Tibial nerve (tissue), 4 donors: ENCODE measurements around the gene LEP. TPM values are rescaled to one million over a fixed set of nuclear protein-coding genes. Genes with fewer than 3 reads are reported as not detected.
"Not testable (repeated sequence)": the region's sequence is repeated elsewhere in the genome, so short reads cannot be mapped to it uniquely, and the experiment has no call there.

Experiments used
- DNase-seq, 2 donors: peaks; one replicate each; pipeline ENCODE4 v3.0.0-alpha.2; 2019; ENCODE audit warnings: low spot score in 2 of 2
- H3K27ac ChIP-seq, 4 donors: fragments of 200-600 bp; sonication (generic) in 3 of 4; one replicate each; pipeline ENCODE4 v1.5.1; 2017 to 2019; ENCODE audit warnings: mild to moderate bottlenecking in 1 of 4
- H3K27me3 ChIP-seq, 2 donors: fragments of 200-600 bp; sonication (generic) in 1 of 2; one replicate each; pipeline versions ENCODE4 v1.5.1 to v1.6.0; 2017 to 2019
- H3K36me3 ChIP-seq, 3 donors: fragments of 200-600 bp; sonication (generic); one replicate each; pipeline ENCODE4 v1.5.1; 2018 to 2019
- H3K4me1 ChIP-seq, 4 donors: fragments of 200-600 bp; sonication (generic) in 3 of 4; one replicate each; pipeline ENCODE4 v1.5.1; 2017 to 2019
- H3K4me3 ChIP-seq, 4 donors: fragments of 200-600 bp; sonication (generic) in 3 of 4; one replicate each; pipeline ENCODE4 v1.5.1; 2017 to 2019; ENCODE audit warnings: mild to moderate bottlenecking in 1 of 4, moderate library complexity in 1 of 4
- H3K9me3 ChIP-seq, 4 donors: fragments of 200-600 bp; sonication (generic) in 3 of 4; one replicate each; pipeline ENCODE4 v1.5.1; 2017 to 2019
- EP300 ChIP-seq, 2 donors: sonication (generic); formaldehyde crosslinking; IDR thresholded peaks; one replicate each; pipeline ENCODE4 v1.6.1; 2017; ENCODE audit warnings: antibody characterized with exemption in 2 of 2, mild to moderate bottlenecking in 1 of 2
- POLR2A ChIP-seq, 2 donors: fragments of 450-650 bp; IDR thresholded peaks; one replicate each; pipeline ENCODE4 v1.6.1; 2017; ENCODE audit warnings: antibody characterized with exemption in 2 of 2, mild to moderate bottlenecking in 2 of 2, moderate library complexity in 2 of 2
- WGBS, 2 donors: methylation state at CpG; one replicate each; pipeline ENCODE4 v1.1.5; 2018; 5-methylcytosine and 5-hydroxymethylcytosine counted together
- total RNA-seq, 4 donors: library from RNA; depleted of rRNA; stranded (reverse); fragments of >200 nt; gene quantifications; one replicate each; pipeline ENCODE4 v1.1.0, GENCODE V29; 2016
- TF ChIP-seq, protein P1 (sequence below), 5 experiments: fragments of 200-600 bp in 3 of 5; fragments of 450-650 bp in 2 of 5; sonication (generic) in 3 of 5; IDR thresholded peaks; one replicate each; pipeline ENCODE4 v1.5.1; 2016 to 2019; ENCODE audit warnings: antibody characterized with exemption in 5 of 5, mild to moderate bottlenecking in 3 of 5, moderate library complexity in 2 of 5

The LEP gene
- total RNA-seq, 4 donors from 2014 or later: 15.9 to 70.7 (median 40.5) TPM

GRCh38 chr7:128236924-128237586 is 4.0 kb upstream of the LEP start:
- H3K4me1 ChIP-seq: no peaks in the 10 kb centered on the region
- no peak for TF ChIP-seq EP300 (IDR thresholded peaks at IDR 0.05)
- no peak for TF ChIP-seq POLR2A (IDR thresholded peaks at IDR 0.05)
- TF ChIP-seq, protein P1, sequence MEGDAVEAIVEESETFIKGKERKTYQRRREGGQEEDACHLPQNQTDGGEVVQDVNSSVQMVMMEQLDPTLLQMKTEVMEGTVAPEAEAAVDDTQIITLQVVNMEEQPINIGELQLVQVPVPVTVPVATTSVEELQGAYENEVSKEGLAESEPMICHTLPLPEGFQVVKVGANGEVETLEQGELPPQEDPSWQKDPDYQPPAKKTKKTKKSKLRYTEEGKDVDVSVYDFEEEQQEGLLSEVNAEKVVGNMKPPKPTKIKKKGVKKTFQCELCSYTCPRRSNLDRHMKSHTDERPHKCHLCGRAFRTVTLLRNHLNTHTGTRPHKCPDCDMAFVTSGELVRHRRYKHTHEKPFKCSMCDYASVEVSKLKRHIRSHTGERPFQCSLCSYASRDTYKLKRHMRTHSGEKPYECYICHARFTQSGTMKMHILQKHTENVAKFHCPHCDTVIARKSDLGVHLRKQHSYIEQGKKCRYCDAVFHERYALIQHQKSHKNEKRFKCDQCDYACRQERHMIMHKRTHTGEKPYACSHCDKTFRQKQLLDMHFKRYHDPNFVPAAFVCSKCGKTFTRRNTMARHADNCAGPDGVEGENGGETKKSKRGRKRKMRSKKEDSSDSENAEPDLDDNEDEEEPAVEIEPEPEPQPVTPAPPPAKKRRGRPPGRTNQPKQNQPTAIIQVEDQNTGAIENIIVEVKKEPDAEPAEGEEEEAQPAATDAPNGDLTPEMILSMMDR (IDR thresholded peaks at IDR 0.05): no peak
- H3K27ac ChIP-seq: no peak overlapping the region
- no peak for DNase-seq
- peaks cover 0 to 23% of the 10 kb centered on the region in 2 donors for H3K27me3 ChIP-seq
- H3K36me3 ChIP-seq: no peaks in the 10 kb centered on the region
- H3K4me3 ChIP-seq: no peak overlapping the region
- WGBS, 2 donors: 44 to 67% methylated on average over 1 of the region's 1 CpG
- peaks cover 0 to 28% (median 0%) of the 10 kb centered on the region in 4 donors for H3K9me3 ChIP-seq

DNA sequence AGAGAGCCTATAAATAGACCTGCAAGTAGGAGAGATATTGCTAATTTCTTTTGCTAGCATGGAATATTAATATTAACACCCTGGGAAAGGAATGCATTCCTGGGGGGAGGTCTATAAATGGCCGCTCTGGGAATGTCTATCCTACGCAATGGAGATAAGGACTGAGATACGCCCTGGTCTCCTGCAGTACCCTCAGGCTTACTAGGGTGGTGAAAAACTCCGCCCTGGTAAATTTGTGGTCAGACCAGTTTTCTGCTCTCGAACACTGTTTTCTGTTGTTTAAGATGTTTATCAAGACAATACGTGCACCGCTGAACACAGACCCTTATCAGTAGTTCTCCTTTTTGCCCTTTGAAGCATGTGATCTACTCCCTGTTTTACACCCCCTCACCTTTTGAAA is 1.9 kb upstream of the LEP start:
- Histone ChIP-seq H3K9me3 (peaks cover 0 to 28% (median 0%) of the 10 kb centered on the region in 4 donors), H3K27me3 (peaks cover 0 to 32% of the 10 kb centered on the region in 2 donors)
- not testable (repeated sequence) for H3K36me3 ChIP-seq, H3K4me3 ChIP-seq, DNase-seq, H3K4me1 ChIP-seq, H3K27ac ChIP-seq
- WGBS, 2 donors: 81 to 82% methylated on average over 7 of the region's 7 CpGs

DNA sequence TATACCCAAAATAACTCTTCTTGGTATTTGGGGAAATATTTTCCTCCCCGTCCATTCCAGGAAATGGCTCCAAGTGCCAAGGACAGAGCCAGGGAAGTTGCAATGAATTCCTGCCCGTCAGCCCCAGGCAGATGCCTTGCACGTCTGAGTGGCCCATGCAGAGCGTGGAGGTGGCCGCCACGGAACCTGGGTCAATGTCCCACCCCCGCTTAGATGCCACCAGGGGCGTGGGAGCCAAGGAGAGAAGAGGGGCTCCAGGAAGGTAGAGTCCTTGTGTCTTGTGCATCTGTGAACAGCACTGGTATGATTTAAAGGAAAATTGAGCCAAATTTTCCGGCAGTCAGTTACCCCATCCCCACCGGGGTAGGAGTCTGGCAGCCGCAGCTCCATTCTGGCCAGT is 1.6 kb downstream of the LEP start:
- Histone ChIP-seq H3K27ac (no peak overlapping the region), H3K36me3 (no peaks in the 10 kb centered on the region), H3K27me3 (peaks cover 0 to 32% of the 10 kb centered on the region in 2 donors), H3K4me3 (no peak overlapping the region), H3K9me3 (peaks cover 0 to 28% (median 0%) of the 10 kb centered on the region in 4 donors), H3K4me1 (no peaks in the 10 kb centered on the region)
- TF ChIP-seq, protein P1 (IDR thresholded peaks at IDR 0.05): no peak
- TF ChIP-seq POLR2A (IDR thresholded peaks at IDR 0.05) (no peak), EP300 (IDR thresholded peaks at IDR 0.05) (no peak)
- no peak for DNase-seq
- WGBS, 2 donors: 78 to 81% methylated on average over 11 of the region's 11 CpGs

- Histone ChIP-seq H3K9me3 (peaks cover 0 to 28% (median 0%) of the 10 kb centered on the region in 4 donors), H3K27ac (no peak overlapping the region), H3K36me3 (no peaks in the 10 kb centered on the region), H3K4me3 (no peak overlapping the region), H3K4me1 (no peaks in the 10 kb centered on the region), H3K27me3 (peaks cover 0 to 32% of the 10 kb centered on the region in 2 donors)
- DNase-seq: no peak
- WGBS, 2 donors: 78% methylated on average over 7 of the region's 7 CpGs
- TF ChIP-seq, protein P1 (IDR thresholded peaks at IDR 0.05): no peak
- no peak for TF ChIP-seq EP300 (IDR thresholded peaks at IDR 0.05)
- no peak for TF ChIP-seq POLR2A (IDR thresholded peaks at IDR 0.05)
Observed at GRCh38 chr7:128243273-128243672, 2.2 kb downstream of the LEP start.

DNA sequence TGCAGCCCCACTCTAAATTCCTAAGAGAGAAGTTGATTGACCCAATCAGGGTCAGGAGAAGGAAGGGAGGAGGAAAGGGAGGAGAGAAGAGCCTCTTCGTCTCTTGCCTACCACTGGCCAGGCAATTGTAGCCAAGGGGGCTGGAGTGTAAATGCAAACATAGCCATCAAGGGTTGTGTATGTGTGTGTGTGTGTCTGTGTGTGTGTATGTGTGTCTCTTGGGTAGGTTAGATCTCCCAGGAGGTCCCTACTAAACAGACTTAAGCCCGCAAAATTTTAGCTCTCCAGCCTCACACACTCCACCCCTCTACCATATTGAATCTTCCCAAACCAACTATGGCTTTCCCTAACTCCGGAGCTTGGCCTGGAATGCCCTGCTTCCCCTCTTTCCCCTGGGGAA is 3.8 kb downstream of the LEP start:
- Histone ChIP-seq H3K36me3 (no peaks in the 10 kb centered on the region), H3K27me3 (peaks cover 0 to 32% of the 10 kb centered on the region in 2 donors), H3K9me3 (peaks cover 0 to 14% (median 0%) of the 10 kb centered on the region in 4 donors), H3K27ac (no peak overlapping the region), H3K4me1 (no peaks in the 10 kb centered on the region), H3K4me3 (no peak overlapping the region)
- no peak for TF ChIP-seq POLR2A (IDR thresholded peaks at IDR 0.05)
- TF ChIP-seq, protein P1 (IDR thresholded peaks at IDR 0.05): no peak
- no peak for TF ChIP-seq EP300 (IDR thresholded peaks at IDR 0.05)
- 62 to 84% methylated on average over 3 of the region's 3 CpGs for WGBS, 2 donors
- no peak for DNase-seq
